ENCODE results near the gene CDKAL1.
A peak's percentile ranks its signal among the peaks of the same experiment; 100 is the strongest.

The CDKAL1 gene

DNA sequence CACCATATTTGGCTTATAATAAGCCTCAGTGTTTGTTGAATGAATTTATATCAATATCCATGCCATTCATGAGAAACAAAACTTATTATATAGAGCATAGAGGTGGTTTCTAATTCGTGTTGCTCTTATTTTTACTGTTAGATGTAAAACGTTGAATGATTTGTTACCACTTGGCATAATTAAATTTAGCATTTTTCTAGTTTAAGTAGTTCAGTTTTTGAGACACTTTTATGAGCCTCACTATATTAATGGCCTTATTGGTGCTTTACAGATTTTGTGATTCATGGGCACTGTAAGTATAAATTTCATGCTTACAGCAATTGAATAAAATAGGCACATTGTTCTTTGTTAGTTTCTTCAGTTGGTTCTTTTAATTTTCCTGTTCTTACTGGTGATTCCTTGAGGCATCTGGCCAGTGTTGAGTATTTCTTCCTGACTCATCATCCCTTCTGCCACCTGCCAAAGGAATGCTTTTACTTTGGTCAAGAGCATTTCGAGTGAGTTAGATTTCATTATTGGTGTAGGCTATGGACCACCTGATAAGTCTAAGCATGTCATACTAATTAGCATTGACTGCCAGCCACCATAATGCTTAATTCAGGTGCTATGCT, 34.8 kb downstream of the CDKAL1 start:
- no peaks in the 10 kb centered on the region for H3K79me2 ChIP-seq (ENCODE audit: control insufficient read depth, insufficient read depth, low read length)
- peak; percentile 19 for DNase-seq
- no peak overlapping the region for H2AK5ac ChIP-seq (ENCODE audit: low read length)
- no peak overlapping the region for H3K18ac ChIP-seq (ENCODE audit: low read length)
- no peak overlapping the region for H2BK120ac ChIP-seq (ENCODE audit: low read depth, low read length)
- H3K4me3 ChIP-seq (ENCODE audit: low read length) = no peak overlapping the region
- peaks cover 4% of the 10 kb centered on the region for H3K4me1 ChIP-seq (ENCODE audit: control insufficient read depth, low read depth, low read length)
- no peak overlapping the region for H3K4ac ChIP-seq (ENCODE audit: low read depth, low read length)
- no peak overlapping the region for H2BK15ac ChIP-seq (replicated peaks; ENCODE audit: low read depth)
- no peaks in the 10 kb centered on the region for H3K27me3 ChIP-seq (ENCODE audit: insufficient read depth, low read length, poor library complexity)
- H3K27ac ChIP-seq (ENCODE audit: low read depth, low read length) = no peak overlapping the region
- no CpG with 5 or more reads among the region's 3 CpGs for WGBS (ENCODE audit: extremely low coverage, insufficient coverage, low lambda C conversion rate)
- no peak overlapping the region for H4K8ac ChIP-seq (ENCODE audit: low read depth, low read length)
- no peaks in the 10 kb centered on the region for H3K36me3 ChIP-seq (ENCODE audit: control insufficient read depth, insufficient read depth, low read length)
- no peak overlapping the region for H3K4me2 ChIP-seq (ENCODE audit: low read length)
- no peak overlapping the region for H2BK5ac ChIP-seq (ENCODE audit: low read length)
- no peak overlapping the region for H4K5ac ChIP-seq (ENCODE audit: low read length)
- no peaks in the 10 kb centered on the region for H3K79me1 ChIP-seq (ENCODE audit: low read length)
- no peak overlapping the region for H3K23ac ChIP-seq (ENCODE audit: low read length)
- H3K9ac ChIP-seq (ENCODE audit: low read length) = no peak overlapping the region
- no peak overlapping the region for H3K56ac ChIP-seq (ENCODE audit: low read length)

DNA sequence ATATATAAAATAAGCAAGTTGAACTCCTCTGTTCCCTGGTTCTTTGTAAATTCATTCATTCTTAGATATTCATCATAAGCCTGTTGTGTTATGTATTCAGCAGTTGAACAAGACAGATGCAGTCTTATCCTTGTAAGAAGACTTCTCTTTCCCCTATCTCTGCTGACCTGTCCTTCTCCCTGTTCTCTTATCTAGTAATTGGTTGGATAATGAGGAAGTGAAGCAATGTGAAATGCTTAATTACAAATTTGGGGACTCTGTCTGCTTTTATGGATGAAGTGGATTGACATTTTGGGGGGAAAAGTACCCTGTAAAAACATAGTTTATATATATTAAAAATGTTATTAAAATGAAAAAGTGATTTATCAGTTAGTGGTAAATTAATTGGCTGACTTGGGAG, 37.0 kb downstream of the CDKAL1 start:
- Histone ChIP-seq H3K27me3 (ENCODE audit: insufficient read depth, low read length, poor library complexity) (no peaks in the 10 kb centered on the region), H3K56ac (ENCODE audit: low read length) (no peak overlapping the region), H2BK120ac (ENCODE audit: low read depth, low read length) (no peak overlapping the region), H3K23ac (ENCODE audit: low read length) (no peak overlapping the region), H3K4me2 (ENCODE audit: low read length) (no peak overlapping the region), H3K27ac (ENCODE audit: low read depth, low read length) (no peak overlapping the region), H2BK15ac (replicated peaks; ENCODE audit: low read depth) (no peak overlapping the region), H2AK5ac (ENCODE audit: low read length) (no peak overlapping the region), H2BK5ac (ENCODE audit: low read length) (no peak overlapping the region), H3K18ac (ENCODE audit: low read length) (no peak overlapping the region), H3K9ac (ENCODE audit: low read length) (no peak overlapping the region), H3K36me3 (ENCODE audit: control insufficient read depth, insufficient read depth, low read length) (no peaks in the 10 kb centered on the region), H4K8ac (ENCODE audit: low read depth, low read length) (no peak overlapping the region), H3K4me3 (ENCODE audit: low read length) (no peak overlapping the region), H4K5ac (ENCODE audit: low read length) (no peak overlapping the region), H3K4me1 (ENCODE audit: control insufficient read depth, low read depth, low read length) (peaks cover 4% of the 10 kb centered on the region), H3K79me1 (ENCODE audit: low read length) (no peaks in the 10 kb centered on the region), H3K4ac (ENCODE audit: low read depth, low read length) (no peak overlapping the region), H3K79me2 (ENCODE audit: control insufficient read depth, insufficient read depth, low read length) (no peaks in the 10 kb centered on the region)
- DNase-seq = no peak

DNA sequence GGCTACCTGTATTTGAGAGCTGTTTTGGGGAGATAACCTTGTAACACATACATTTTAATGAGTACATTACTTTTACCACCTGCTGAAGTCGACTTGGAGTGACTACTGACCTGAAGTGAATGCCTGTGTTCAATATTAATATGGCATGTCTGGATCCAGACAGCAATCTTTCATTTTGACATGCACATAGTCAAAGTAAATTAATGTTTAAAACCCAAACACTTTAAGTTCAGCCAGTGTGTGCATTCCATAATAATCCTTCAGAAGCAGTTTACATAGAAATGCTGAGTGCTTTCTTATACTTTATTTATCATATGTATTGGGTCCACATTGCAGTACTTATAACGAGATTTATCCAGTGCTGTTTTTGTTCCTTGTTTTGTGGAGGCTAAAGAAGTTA, 38.0 kb downstream of the CDKAL1 start:
- no peak overlapping the region for H2BK120ac ChIP-seq (ENCODE audit: low read depth, low read length)
- peaks cover 4% of the 10 kb centered on the region for H3K4me1 ChIP-seq (ENCODE audit: control insufficient read depth, low read depth, low read length)
- no peak overlapping the region for H3K23ac ChIP-seq (ENCODE audit: low read length)
- no peak overlapping the region for H2BK5ac ChIP-seq (ENCODE audit: low read length)
- no peak overlapping the region for H3K18ac ChIP-seq (ENCODE audit: low read length)
- no peak overlapping the region for H3K27ac ChIP-seq (ENCODE audit: low read depth, low read length)
- no peak overlapping the region for H3K4me2 ChIP-seq (ENCODE audit: low read length)
- no peaks in the 10 kb centered on the region for H3K36me3 ChIP-seq (ENCODE audit: control insufficient read depth, insufficient read depth, low read length)
- DNase-seq = no peak
- no peak overlapping the region for H4K8ac ChIP-seq (ENCODE audit: low read depth, low read length)
- no peak overlapping the region for H3K4me3 ChIP-seq (ENCODE audit: low read length)
- no peaks in the 10 kb centered on the region for H3K79me1 ChIP-seq (ENCODE audit: low read length)
- no peak overlapping the region for H3K9ac ChIP-seq (ENCODE audit: low read length)
- no peak overlapping the region for H3K4ac ChIP-seq (ENCODE audit: low read depth, low read length)
- H3K27me3 ChIP-seq (ENCODE audit: insufficient read depth, low read length, poor library complexity) = no peaks in the 10 kb centered on the region
- no peak overlapping the region for H2AK5ac ChIP-seq (ENCODE audit: low read length)
- H2BK15ac ChIP-seq (replicated peaks; ENCODE audit: low read depth) = no peak overlapping the region
- no peak overlapping the region for H3K56ac ChIP-seq (ENCODE audit: low read length)
- WGBS (ENCODE audit: extremely low coverage, insufficient coverage, low lambda C conversion rate) = no CpG with 5 or more reads among the region's 2 CpGs
- no peak overlapping the region for H4K5ac ChIP-seq (ENCODE audit: low read length)
- H3K79me2 ChIP-seq (ENCODE audit: control insufficient read depth, insufficient read depth, low read length) = no peaks in the 10 kb centered on the region

GRCh38 chr6:20572940-20573339, 38.7 kb downstream of the CDKAL1 start:
- Histone ChIP-seq H3K4ac (ENCODE audit: low read depth, low read length) (no peak overlapping the region), H3K27ac (ENCODE audit: low read depth, low read length) (no peak overlapping the region), H2BK120ac (ENCODE audit: low read depth, low read length) (no peak overlapping the region), H3K9ac (ENCODE audit: low read length) (no peak overlapping the region), H3K79me1 (ENCODE audit: low read length) (no peaks in the 10 kb centered on the region), H4K5ac (ENCODE audit: low read length) (no peak overlapping the region), H3K79me2 (ENCODE audit: control insufficient read depth, insufficient read depth, low read length) (no peaks in the 10 kb centered on the region), H3K4me3 (ENCODE audit: low read length) (no peak overlapping the region), H2BK15ac (replicated peaks; ENCODE audit: low read depth) (no peak overlapping the region), H3K56ac (ENCODE audit: low read length) (no peak overlapping the region), H2AK5ac (ENCODE audit: low read length) (no peak overlapping the region), H3K4me1 (ENCODE audit: control insufficient read depth, low read depth, low read length) (peaks cover 4% of the 10 kb centered on the region), H4K8ac (ENCODE audit: low read depth, low read length) (no peak overlapping the region), H3K36me3 (ENCODE audit: control insufficient read depth, insufficient read depth, low read length) (no peaks in the 10 kb centered on the region), H2BK5ac (ENCODE audit: low read length) (no peak overlapping the region), H3K18ac (ENCODE audit: low read length) (no peak overlapping the region), H3K23ac (ENCODE audit: low read length) (no peak overlapping the region), H3K4me2 (ENCODE audit: low read length) (no peak overlapping the region), H3K27me3 (ENCODE audit: insufficient read depth, low read length, poor library complexity) (no peaks in the 10 kb centered on the region)
- no CpG with 5 or more reads among the region's 1 CpG for WGBS (ENCODE audit: extremely low coverage, insufficient coverage, low lambda C conversion rate)
- DNase-seq = peak; percentile 21

- Histone ChIP-seq H2BK15ac (replicated peaks; ENCODE audit: low read depth) (no peak overlapping the region), H2AK5ac (ENCODE audit: low read length) (no peak overlapping the region), H3K56ac (ENCODE audit: low read length) (no peak overlapping the region), H3K4me3 (ENCODE audit: low read length) (no peak overlapping the region), H3K27me3 (ENCODE audit: insufficient read depth, low read length, poor library complexity) (no peaks in the 10 kb centered on the region), H2BK5ac (ENCODE audit: low read length) (no peak overlapping the region), H3K23ac (ENCODE audit: low read length) (no peak overlapping the region), H4K5ac (ENCODE audit: low read length) (no peak overlapping the region), H3K36me3 (ENCODE audit: control insufficient read depth, insufficient read depth, low read length) (no peaks in the 10 kb centered on the region), H3K9ac (ENCODE audit: low read length) (no peak overlapping the region), H3K4me2 (ENCODE audit: low read length) (no peak overlapping the region), H3K27ac (ENCODE audit: low read depth, low read length) (no peak overlapping the region), H3K4ac (ENCODE audit: low read depth, low read length) (no peak overlapping the region), H3K18ac (ENCODE audit: low read length) (no peak overlapping the region), H2BK120ac (ENCODE audit: low read depth, low read length) (no peak overlapping the region), H3K4me1 (ENCODE audit: control insufficient read depth, low read depth, low read length) (peaks cover 4% of the 10 kb centered on the region), H4K8ac (ENCODE audit: low read depth, low read length) (no peak overlapping the region), H3K79me1 (ENCODE audit: low read length) (no peaks in the 10 kb centered on the region), H3K79me2 (ENCODE audit: control insufficient read depth, insufficient read depth, low read length) (no peaks in the 10 kb centered on the region)
- DNase-seq = no peak
Measured at GRCh38 chr6:20574355-20574754, 40.1 kb downstream of the CDKAL1 start.

GRCh38 chr6:20575125-20575524, 40.9 kb downstream of the CDKAL1 start:
- H3K79me1 ChIP-seq (ENCODE audit: low read length) = no peaks in the 10 kb centered on the region
- no peak overlapping the region for H4K8ac ChIP-seq (ENCODE audit: low read depth, low read length)
- H3K4me2 ChIP-seq (ENCODE audit: low read length) = no peak overlapping the region
- no peak overlapping the region for H2BK120ac ChIP-seq (ENCODE audit: low read depth, low read length)
- peak; percentile 37 for DNase-seq
- H3K4me3 ChIP-seq (ENCODE audit: low read length) = no peak overlapping the region
- H3K4me1 ChIP-seq (ENCODE audit: control insufficient read depth, low read depth, low read length) = peaks cover 4% of the 10 kb centered on the region
- no peak overlapping the region for H3K56ac ChIP-seq (ENCODE audit: low read length)
- no CpG with 5 or more reads among the region's 1 CpG for WGBS (ENCODE audit: extremely low coverage, insufficient coverage, low lambda C conversion rate)
- H3K27ac ChIP-seq (ENCODE audit: low read depth, low read length) = no peak overlapping the region
- no peaks in the 10 kb centered on the region for H3K36me3 ChIP-seq (ENCODE audit: control insufficient read depth, insufficient read depth, low read length)
- H2BK5ac ChIP-seq (ENCODE audit: low read length) = no peak overlapping the region
- no peak overlapping the region for H3K23ac ChIP-seq (ENCODE audit: low read length)
- H3K18ac ChIP-seq (ENCODE audit: low read length) = no peak overlapping the region
- H3K9ac ChIP-seq (ENCODE audit: low read length) = no peak overlapping the region
- H4K5ac ChIP-seq (ENCODE audit: low read length) = no peak overlapping the region
- no peaks in the 10 kb centered on the region for H3K79me2 ChIP-seq (ENCODE audit: control insufficient read depth, insufficient read depth, low read length)
- H2AK5ac ChIP-seq (ENCODE audit: low read length) = no peak overlapping the region
- no peaks in the 10 kb centered on the region for H3K27me3 ChIP-seq (ENCODE audit: insufficient read depth, low read length, poor library complexity)
- H2BK15ac ChIP-seq (replicated peaks; ENCODE audit: low read depth) = no peak overlapping the region
- no peak overlapping the region for H3K4ac ChIP-seq (ENCODE audit: low read depth, low read length)
